ENCODE measurements around the gene RAPGEF3.

Gene RAPGEF3

GRCh38 chr12:47757364-47757839, 1.3 kb downstream of the RAPGEF3 start:
- no peak for DNase-seq (ENCODE audit: low read depth)

DNA sequence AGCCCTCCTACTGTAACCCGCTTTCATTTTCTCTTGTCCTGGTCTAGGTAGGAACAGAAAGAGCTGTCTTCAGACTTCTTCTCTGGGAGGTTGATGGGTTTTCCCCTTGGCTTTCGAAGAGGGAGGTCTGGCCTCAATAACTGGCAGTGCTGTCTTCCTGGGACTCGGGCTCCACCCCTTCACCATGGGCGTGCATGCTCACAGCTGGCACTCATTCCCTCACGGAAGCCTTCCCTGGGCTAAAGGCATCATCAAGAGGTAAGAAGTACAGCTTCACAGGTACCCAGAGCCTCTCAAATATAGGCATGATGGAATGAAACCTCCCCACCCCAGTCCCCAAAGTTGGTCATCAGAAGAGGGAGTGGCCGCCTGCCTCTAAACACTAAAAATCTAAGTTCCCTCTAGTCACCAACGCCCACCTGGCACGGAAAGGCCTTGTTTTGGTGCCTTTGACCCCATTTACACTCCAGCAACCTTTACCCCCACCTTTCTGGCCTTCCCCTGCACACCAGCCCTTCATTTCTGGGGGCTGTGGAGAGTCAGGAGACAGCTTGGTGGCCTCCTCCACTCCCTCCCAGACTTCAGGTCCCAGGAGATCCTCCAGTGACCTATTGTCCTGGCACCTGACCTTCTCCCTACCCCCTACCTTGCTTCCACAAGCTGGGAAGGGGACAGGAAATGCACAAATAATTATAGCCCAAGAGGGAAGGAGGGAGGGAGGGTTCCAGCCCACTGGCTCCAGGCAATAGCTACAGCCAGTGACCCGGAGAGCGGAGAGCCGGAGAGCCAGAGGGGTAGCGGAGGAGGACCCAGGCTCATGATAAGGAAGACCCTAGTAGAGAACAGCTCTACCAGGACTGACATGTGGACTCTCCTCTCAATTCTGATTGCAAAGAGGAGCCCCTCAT, 2.8 kb downstream of the RAPGEF3 start:
- no peak for DNase-seq (ENCODE audit: low read depth)

DNA sequence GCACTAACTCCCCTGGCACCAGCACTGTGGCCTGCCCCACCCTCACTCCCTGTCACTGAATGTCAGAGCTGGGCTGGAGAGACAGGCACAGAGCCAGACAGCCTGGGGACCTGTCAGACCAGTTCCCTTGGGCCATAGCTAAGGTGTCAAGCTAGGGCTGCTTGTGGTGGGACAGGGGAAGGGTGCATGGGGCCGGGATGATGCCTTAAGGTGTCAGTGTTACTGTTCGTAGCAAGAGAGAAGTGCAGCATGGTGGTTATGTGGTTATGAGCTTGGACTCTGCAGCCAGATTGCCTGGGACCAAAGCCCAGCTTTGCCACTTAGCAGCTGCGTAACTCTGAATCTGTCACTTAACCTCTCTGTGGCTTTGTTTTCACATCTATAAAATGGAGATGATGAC, 3.8 kb downstream of the RAPGEF3 start:
- no peak for DNase-seq (ENCODE audit: low read depth)

GRCh38 chr12:47754126-47754525, 4.6 kb downstream of the RAPGEF3 start:
- DNase-seq (ENCODE audit: low read depth) = no peak

- DNase-seq (ENCODE audit: low read depth) = no peak
Observed at GRCh38 chr12:47753021-47754001, 5.4 kb downstream of the RAPGEF3 start.

DNA sequence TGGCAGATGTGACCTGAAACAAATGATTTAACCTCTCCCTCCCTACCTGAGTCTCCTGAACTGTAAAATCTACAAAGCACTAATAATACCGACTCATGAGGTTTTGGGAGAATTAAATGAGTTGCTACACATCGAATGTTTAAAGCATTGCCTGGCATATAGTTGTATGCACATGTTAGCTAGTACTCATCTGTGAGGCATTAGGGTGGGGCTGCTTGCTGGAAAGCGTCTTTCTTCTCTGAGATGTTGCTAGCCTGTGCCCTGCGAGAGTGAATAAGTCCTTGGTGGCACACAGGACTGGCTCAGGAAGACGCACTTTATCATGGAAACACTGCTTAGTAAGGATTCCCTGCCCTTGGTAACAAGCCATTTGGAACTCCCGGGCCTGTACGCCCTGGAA, 6.1 kb downstream of the RAPGEF3 start:
- no peak for DNase-seq (ENCODE audit: low read depth)

DNA sequence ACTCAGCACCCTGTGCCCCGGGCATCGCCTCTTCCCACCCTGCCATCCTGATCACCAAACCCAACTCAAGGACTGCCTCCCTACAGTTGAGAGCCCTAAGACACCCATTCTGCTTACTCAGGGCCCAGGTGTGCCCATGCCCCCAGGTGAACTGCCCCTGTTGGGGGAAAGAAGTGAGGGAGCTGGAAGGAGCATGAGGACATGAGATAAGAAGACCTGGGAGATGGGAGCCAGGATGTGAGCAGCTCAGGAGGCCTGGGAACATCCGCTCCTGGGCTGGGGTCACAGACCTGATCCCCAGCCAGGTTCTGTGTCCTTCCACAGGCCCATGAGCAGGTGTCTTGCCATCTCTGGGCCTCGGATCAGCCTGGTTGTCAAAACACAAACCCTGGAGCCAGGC, 6.6 kb downstream of the RAPGEF3 start:
- no peak for DNase-seq (ENCODE audit: low read depth)

DNA sequence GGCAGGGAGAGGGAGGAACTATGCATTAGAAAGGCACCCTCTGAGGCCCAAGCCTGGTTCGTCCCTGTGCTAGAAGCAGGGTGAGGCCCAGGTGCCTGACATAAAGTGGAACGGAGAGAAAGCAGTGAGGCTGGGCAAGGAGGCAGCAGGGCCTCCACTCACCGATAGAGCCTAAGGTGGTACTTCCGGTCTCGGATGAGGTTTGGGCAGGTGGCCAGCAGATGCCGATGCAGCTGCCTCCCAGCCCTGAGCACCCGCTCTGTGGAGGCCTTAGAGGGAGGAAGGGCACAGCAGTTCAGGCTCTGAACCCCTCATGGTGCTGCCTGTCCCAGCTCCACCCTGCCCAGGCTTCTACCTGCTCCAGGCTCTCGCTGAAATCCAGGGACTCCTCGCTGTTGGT, 7.1 kb downstream of the RAPGEF3 start:
- no peak for DNase-seq (ENCODE audit: low read depth)

- DNase-seq (ENCODE audit: low read depth) = no peak
Observed at GRCh38 chr12:47750916-47751470, 7.7 kb downstream of the RAPGEF3 start.

DNA sequence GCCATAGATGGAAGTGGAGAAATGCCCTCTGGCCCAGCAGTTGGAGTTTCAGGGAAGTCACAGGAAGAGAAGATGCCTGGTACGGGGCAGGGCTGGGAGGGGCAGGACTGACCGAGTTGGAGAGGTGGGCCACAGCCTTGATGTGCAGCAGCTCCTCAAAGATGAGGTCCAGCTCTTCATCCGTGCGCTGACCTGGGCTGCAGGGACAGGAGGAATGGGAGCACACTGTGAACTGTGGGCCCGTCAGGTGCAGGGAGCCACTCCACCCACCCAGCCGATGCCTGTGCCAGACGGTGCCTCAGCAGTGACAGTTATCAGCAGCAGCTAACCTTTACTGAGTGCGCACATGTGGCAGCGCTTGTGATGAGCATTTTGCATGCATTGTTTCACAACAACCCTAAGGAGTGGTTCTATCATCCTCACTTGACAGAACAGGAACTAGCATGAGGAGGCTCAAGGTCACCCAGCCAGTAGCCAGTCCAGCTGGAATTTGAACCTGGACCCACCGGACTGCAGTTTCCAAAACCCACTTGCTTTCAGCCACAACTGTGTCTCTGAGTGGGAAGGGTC, 8.4 kb downstream of the RAPGEF3 start:
- no peak for DNase-seq (ENCODE audit: low read depth)

- no peak for DNase-seq (ENCODE audit: low read depth)
Observed at GRCh38 chr12:47748899-47749298, 9.8 kb downstream of the RAPGEF3 start.

DNA sequence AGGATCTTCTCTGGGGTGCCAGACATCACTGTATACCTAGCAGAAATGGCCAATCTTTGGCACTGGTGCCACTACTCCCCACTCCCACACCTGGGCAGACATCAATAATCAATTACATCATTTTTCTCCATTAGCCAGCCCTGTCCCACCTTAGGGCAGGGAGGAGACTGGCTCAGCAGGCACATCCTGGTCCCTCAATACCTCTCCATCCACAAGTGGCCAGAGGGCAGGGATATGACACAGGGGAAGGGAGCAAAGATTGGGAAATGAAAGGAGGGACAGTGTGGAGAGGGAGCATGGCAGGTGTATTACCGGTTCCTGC, 10.2 kb downstream of the RAPGEF3 start:
- no peak for DNase-seq (ENCODE audit: low read depth)

DNA sequence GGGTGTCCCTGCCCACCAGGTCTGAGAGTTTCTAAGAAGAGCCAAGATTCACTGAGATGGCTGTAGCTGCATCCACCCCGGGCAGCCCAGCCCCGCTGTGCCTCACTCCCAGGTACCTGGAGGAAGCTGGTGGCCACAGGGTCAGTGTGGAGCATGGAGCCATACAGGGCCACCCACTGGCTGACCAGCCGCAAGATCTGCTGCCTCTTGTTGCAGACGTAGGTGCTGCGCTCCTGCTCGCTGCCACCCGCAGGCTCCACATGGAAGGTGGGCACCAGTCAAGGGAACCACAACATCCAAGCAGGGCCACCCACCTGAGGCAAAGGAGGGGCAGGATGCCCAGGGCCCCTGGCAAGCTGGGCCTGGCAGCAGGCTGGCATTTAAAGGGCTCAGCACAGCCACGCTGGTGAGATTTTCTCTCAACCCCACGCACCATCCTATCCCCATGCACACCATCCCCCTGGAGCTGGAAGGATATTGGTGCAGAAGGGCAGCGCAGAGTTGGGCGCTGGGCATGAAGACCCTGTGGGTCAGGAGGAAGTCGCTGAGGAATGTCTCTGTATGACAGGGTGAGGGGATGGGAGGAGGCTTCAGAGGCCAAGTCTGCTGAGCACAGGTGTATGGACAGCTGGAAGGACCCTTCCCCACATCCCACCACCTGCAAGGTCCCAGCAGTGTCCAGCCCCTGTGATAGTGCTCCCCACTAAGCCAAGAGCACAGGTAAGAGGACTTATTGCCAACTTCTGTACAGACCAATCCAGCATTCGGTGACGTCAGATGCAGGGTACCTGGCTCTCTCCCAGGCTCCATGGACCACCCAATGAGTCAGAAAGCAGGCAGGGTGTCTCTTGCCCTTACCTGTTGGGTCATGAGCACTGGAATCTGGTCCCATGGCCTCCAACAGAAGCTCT, 10.8 kb downstream of the RAPGEF3 start:
- DNase-seq (ENCODE audit: low read depth) = no peak

GRCh38 chr12:47747126-47747525, 11.6 kb downstream of the RAPGEF3 start:
- no peak for DNase-seq (ENCODE audit: low read depth)

DNA sequence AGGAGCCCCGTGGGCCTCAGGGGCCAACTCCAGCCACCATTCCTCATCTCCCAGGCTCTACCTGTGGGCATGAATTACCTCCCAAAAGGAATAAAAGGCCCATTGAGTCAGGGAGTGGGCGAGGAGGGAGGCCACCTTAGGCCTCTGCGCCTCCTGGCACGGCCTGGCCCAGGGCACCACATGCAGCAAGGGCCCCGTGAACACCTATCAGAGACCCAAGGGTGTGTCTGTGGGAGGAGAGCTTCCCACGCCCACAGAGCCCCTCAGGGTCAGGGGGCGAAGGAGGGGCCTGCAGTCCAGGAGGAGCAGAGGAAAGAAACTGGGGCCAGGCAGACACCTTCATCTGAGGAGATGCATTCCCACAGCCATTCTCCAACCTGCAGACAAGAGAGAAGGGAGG, 12.2 kb downstream of the RAPGEF3 start:
- DNase-seq (ENCODE audit: low read depth) = no peak

DNA sequence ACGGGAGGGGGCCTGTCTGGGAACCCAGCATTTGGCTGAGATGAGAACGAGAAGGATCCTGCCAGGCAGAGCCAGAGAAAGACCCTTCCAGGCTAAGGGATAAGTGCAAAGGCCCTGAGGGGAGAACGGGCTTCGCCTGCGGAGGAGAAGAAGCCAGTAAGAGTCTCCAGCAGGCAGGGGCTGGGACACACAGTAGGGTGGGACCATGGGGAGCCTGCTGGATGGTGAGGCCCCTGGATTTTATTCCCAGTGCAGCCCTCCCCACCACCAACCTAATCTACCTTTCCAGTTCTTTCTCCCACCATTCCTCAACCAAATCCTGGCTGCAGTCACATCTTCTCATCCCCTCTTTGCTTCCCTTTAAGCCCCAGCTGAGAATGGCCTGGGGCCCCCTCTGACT, 12.6 kb downstream of the RAPGEF3 start:
- DNase-seq (ENCODE audit: low read depth) = no peak

DNA sequence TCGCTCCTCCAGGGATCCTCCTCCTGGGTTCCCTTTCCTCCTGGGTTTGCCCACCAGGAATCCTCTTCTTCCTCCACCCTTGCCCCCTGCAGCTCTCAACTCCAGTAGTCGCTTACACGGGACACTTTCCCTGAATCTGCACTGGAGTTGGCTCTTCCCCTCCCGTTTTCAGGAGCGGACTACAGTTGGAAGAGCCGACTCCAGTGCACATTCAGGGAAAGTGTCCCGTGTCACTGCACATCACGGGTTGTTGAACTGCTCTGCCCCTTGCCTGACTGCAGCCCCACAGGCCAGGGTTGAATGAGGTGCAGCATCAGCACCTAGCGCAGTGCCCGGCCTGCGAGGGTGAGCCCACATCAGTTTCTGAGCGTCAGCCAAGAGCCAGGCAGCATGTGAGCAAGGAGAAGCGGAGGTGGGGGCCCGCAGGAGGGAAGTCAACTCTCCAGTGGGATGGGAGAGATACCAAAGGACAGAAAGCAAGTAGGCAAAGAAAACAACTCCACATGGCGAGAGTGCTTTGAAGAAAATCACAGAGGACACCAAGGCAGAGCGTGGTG, 13.1 kb downstream of the RAPGEF3 start:
- DNase-seq (ENCODE audit: low read depth) = no peak

GRCh38 chr12:47744778-47745436, 13.8 kb downstream of the RAPGEF3 start:
- no peak for DNase-seq (ENCODE audit: low read depth)

DNA sequence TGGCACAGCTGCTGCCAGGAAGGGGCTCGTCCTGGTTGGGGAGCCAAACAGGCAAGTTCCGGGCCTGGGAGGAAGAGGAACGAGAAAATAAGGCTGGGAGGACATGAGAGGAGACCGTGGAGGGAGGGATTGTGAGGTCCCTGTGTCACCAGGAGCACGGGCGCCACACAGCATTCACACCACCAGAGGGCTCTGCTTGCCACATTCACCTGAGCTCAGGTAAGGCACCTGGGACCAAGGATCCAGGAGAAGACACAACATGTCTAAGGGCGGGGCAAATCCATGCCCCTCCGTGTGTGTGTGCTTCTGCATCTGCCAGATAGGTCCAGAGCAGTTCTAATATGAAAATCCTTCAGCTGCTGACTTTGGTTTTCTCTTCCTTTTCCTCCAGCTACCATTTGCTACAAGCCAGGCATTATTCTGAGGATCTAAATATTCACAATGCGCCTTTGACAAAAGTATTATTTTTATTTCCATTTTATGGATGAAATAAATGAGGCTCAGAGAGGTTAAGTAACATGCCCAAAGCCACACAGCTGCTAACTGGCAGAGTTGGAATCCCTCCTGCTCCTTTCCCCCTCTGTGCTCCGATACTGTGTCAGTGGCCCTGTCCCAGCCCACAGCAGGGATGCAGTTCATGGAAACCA, 14.6 kb downstream of the RAPGEF3 start:
- peak; percentile 32 for DNase-seq (ENCODE audit: low read depth)

All from activated T-helper 1 cell treated with Interleukin-2 at 50 U/mL for 16 hours (primary cell).